ENCODE data around the gene ZSCAN23.
"Not testable (repeated sequence)": the region's sequence is repeated elsewhere in the genome, so short reads cannot be mapped to it uniquely, and the experiment has no call there.

Gene ZSCAN23

DNA sequence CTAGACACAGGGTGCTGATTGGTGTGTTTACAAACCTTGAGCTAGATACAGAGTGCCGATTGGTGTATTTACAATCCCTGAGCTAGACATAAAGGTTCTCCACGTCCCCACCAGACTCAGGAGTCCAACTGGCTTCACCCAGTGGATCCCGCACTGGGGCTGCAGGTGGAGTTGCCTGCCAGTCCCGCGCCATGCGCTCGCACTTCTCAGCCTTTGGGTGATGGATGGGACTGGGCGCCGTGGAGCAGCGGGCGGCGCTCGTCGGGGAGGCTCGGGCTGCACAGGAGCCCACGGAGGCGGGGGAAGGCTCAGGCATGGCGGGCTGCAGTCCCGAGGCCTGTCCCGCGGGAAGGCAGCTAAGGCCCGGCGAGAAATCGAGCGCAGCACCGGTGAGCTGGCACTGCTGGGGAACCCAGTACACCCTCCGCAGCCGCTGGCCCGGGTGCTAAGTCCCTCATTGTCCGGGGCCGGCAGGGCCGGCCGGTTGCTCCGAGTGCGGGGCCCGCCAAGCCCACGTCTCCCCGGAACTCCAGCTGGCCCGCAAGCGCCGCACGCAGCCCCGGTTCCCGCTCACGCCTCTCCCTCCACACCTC lies 26.0 kb upstream of the ZSCAN23 start:
- not testable (repeated sequence) for H3K4me3 ChIP-seq (ENCODE audit: low read length); H3K27me3 ChIP-seq (ENCODE audit: control insufficient read depth, insufficient read depth, low read length)

DNA sequence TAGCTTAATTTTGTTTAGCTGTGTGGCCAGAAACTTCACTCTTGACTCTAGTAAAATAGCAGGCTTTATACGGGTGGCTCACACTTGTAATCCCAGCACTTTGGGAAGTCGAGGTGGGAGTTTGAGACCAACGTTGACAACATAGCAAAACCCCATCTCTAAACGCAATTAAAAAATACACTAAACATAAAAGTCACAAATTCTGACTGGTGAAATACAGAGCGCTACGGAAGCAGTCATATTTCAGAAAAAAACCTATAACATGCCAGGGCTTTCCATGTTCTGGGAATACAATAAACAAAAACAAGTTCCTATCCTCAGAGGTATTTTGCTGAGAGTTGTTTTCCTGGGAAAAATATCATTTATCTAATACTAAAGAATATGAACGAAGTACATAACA lies 24.8 kb upstream of the ZSCAN23 start:
- Histone ChIP-seq H3K27me3 (ENCODE audit: control insufficient read depth, insufficient read depth, low read length) (no peaks in the 10 kb centered on the region), H3K36me3 (ENCODE audit: control insufficient read depth, insufficient read depth, low read length) (no peaks in the 10 kb centered on the region), H3K4me3 (ENCODE audit: low read length) (no peak overlapping the region), H3K4me1 (ENCODE audit: control insufficient read depth, insufficient read depth, low read length) (no peaks in the 10 kb centered on the region), H3K9ac (ENCODE audit: low read length) (no peak overlapping the region), H3K27ac (ENCODE audit: low read depth, low read length) (no peak overlapping the region)

More for the DNA sequence above, 26.0 kb upstream of the ZSCAN23 start:
- not testable (repeated sequence) for H3K36me3 ChIP-seq (ENCODE audit: control insufficient read depth, insufficient read depth, low read length); H3K27ac ChIP-seq (ENCODE audit: low read depth, low read length); H3K9ac ChIP-seq (ENCODE audit: low read length); H3K4me1 ChIP-seq (ENCODE audit: control insufficient read depth, insufficient read depth, low read length)

DNA sequence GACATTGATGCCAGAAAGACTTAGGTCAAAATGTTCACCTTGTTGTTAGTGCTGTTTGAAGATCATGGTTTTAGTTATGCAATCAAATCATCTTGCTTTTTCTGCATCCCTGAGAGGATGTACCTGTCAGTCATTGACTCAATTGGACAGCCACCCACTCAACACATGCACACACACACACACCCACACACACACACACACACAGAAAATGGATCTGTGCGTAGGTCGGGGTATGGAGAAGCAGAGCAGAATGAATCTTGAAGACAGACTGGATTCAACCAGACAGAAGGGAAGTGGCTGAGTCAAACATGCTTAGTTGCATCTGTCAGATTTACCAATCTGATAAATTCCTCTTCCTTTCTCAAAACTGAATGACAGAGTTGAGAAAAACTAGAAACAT lies 19.1 kb upstream of the ZSCAN23 start:
- Histone ChIP-seq H3K36me3 (ENCODE audit: control insufficient read depth, insufficient read depth, low read length) (no peaks in the 10 kb centered on the region), H3K27ac (ENCODE audit: low read depth, low read length) (no peak overlapping the region), H3K27me3 (ENCODE audit: control insufficient read depth, insufficient read depth, low read length) (peaks cover 4% of the 10 kb centered on the region), H3K9ac (ENCODE audit: low read length) (no peak overlapping the region), H3K4me1 (ENCODE audit: control insufficient read depth, insufficient read depth, low read length) (no peaks in the 10 kb centered on the region), H3K4me3 (ENCODE audit: low read length) (no peak overlapping the region)

DNA sequence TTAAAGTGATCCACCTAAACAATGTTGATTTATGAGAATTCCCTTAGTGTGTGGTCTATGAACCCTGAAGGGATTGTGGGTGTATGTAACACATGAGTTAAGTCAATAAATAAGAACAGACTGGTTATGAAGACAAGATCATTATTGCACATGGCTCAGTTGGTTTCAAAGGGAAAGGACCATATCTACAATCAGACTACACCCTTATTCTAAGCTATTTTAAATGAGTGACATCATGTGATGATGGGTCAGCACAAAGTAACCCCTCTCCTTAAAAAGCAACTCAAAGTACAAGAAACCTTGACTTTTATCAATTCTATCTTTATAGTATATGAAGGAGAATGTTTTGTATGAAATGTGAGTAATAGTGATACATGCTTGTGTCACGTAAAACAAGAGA lies 15.3 kb upstream of the ZSCAN23 start:
- H3K27ac ChIP-seq (ENCODE audit: low read depth, low read length), result no peak overlapping the region
- H3K9ac ChIP-seq (ENCODE audit: low read length), result no peak overlapping the region
- H3K4me3 ChIP-seq (ENCODE audit: low read length), result no peak overlapping the region
- H3K36me3 ChIP-seq (ENCODE audit: control insufficient read depth, insufficient read depth, low read length), result no peaks in the 10 kb centered on the region
- H3K4me1 ChIP-seq (ENCODE audit: control insufficient read depth, insufficient read depth, low read length), result no peaks in the 10 kb centered on the region
- peaks cover 4% of the 10 kb centered on the region for H3K27me3 ChIP-seq (ENCODE audit: control insufficient read depth, insufficient read depth, low read length)

DNA sequence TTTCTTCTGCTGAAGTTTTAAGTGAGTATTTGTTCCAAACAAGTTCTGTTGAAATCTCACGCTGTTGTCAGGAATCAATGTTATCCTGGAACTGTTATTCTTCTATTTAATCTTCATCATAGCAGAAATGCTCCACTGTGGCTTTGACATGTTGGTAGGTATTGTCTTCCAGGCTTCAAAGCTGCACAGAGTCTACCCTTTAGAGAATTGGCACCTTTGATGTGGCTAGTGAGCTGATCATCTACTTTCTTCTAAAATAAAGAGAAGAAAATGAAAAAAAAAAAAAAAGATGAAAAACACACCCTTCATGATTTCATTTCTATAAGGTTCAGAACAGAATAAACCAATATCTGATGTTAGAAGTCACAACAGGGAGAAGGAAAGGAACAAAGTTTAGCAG lies 5.8 kb upstream of the ZSCAN23 start:
- no peaks in the 10 kb centered on the region for H3K4me1 ChIP-seq (ENCODE audit: control insufficient read depth, insufficient read depth, low read length)

DNA sequence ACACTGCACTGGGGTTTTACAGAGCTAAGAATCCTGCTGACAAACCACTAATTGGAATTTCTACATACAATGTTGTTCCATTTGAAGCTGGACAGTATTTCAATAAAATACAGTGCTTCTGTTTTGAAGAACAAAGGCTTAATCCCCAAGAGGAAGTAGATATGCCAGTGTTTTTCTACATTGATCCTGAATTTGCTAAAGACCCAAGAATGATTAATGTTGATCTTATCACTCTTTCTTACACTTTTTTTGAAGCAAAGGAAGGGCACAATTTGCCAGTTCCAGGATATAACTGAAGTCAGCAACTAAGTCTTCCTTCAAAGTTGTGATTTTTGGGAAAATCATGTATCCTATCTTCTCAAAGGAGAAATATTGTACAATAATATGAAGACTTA lies 4.2 kb upstream of the ZSCAN23 start:
- not testable (repeated sequence) for H3K27ac ChIP-seq (ENCODE audit: low read depth, low read length); H3K9ac ChIP-seq (ENCODE audit: low read length); H3K27me3 ChIP-seq (ENCODE audit: control insufficient read depth, insufficient read depth, low read length); H3K4me3 ChIP-seq (ENCODE audit: low read length); H3K36me3 ChIP-seq (ENCODE audit: control insufficient read depth, insufficient read depth, low read length); H3K4me1 ChIP-seq (ENCODE audit: control insufficient read depth, insufficient read depth, low read length)

More for the DNA sequence above, 5.8 kb upstream of the ZSCAN23 start:
- H3K4me3 ChIP-seq (ENCODE audit: low read length), result no peak overlapping the region
- no peak overlapping the region for H3K27ac ChIP-seq (ENCODE audit: low read depth, low read length)
- no peak overlapping the region for H3K9ac ChIP-seq (ENCODE audit: low read length)
- peaks cover 4% of the 10 kb centered on the region for H3K27me3 ChIP-seq (ENCODE audit: control insufficient read depth, insufficient read depth, low read length)
- no peaks in the 10 kb centered on the region for H3K36me3 ChIP-seq (ENCODE audit: control insufficient read depth, insufficient read depth, low read length)

DNA sequence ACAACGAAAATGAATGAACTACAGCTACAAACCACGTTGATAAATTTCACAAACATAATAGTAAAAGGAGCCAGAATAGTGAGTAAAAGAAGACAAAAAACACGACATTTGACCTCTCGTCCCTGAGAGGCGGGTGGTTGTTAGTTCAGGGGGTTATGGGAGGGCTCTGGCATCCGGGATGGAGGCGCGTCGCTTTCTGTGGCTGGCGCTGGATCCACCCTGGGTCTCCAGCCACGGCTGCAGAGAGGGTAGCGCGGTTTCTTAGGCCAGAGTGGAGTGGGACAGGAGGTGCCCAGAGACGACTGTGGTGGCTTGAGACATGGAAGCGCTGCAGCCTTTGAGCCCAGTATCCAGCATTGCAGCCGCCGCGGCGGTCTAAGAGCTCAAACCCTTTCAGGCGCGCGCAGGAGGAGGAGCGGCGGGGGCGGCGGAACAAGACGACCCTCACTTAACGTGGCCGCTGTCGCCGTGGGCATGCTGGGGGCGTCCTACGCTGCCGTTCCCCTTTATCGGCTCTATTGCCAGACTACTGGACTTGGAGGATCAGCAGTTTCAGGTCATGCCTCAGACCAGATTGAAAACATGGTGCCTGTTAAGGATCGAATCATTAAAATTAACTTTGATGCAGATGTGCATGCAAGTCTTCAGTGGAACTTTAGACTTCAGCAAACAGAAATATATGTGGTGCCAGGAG lies 3.7 kb upstream of the ZSCAN23 start:
- H3K36me3 ChIP-seq (ENCODE audit: control insufficient read depth, insufficient read depth, low read length), result no peaks in the 10 kb centered on the region
- no peaks in the 10 kb centered on the region for H3K4me1 ChIP-seq (ENCODE audit: control insufficient read depth, insufficient read depth, low read length)
- peak overlapping the region; percentile 35 for H3K4me3 ChIP-seq (ENCODE audit: low read length)
- peaks cover 4% of the 10 kb centered on the region for H3K27me3 ChIP-seq (ENCODE audit: control insufficient read depth, insufficient read depth, low read length)
- no peak overlapping the region for H3K9ac ChIP-seq (ENCODE audit: low read length)
- no peak overlapping the region for H3K27ac ChIP-seq (ENCODE audit: low read depth, low read length)

DNA sequence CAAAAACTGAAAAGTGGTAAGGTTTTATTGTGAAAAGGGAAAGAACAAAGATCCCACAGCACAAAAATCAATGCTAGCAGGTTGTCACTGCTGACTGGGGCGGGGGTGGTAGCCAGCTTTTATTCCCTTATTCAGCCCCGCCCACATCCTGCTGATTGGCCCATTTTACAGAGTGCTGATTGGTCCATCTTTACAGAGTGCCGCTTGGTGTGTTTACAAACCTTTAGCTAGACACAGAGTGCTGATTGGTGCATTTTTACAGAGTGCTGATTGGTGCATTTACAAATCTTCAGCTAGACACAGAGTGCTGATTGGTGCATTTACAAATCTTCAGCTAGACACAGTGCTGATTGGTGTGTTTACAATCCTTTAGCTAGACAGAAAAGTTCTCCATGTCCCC lies 1.5 kb upstream of the ZSCAN23 start:
- H3K4me3 ChIP-seq (ENCODE audit: low read length); H3K27ac ChIP-seq (ENCODE audit: low read depth, low read length); H3K36me3 ChIP-seq (ENCODE audit: control insufficient read depth, insufficient read depth, low read length); H3K9ac ChIP-seq (ENCODE audit: low read length); H3K4me1 ChIP-seq (ENCODE audit: control insufficient read depth, insufficient read depth, low read length); H3K27me3 ChIP-seq (ENCODE audit: control insufficient read depth, insufficient read depth, low read length): not testable (repeated sequence)

DNA sequence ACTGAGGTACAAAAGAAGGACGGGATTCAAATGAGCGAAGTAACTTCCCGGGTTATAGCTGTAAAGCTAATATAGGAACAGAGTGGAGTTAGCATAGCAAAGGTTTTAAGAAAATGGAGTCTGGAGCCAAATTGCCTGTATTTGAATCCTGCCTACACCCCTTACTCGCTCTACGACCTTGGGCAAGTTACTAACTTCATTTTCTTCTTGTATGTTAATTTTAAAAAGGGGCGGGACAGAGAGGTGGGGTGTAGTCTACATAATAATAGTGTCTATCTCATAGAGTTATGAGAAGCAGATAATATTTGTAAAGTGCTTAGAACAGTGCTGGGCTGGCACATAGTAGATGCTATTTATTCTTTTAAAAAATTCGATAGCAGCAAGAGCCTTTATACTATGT lies 705 bp downstream of the ZSCAN23 start:
- H3K4me1 ChIP-seq (ENCODE audit: control insufficient read depth, insufficient read depth, low read length), result no peaks in the 10 kb centered on the region
- H3K27ac ChIP-seq (ENCODE audit: low read depth, low read length), result no peak overlapping the region
- peak overlapping the region; percentile 93 for H3K4me3 ChIP-seq (ENCODE audit: low read length)
- peaks cover 3% of the 10 kb centered on the region for H3K36me3 ChIP-seq (ENCODE audit: control insufficient read depth, insufficient read depth, low read length)
- no peak overlapping the region for H3K9ac ChIP-seq (ENCODE audit: low read length)
- peaks cover 4% of the 10 kb centered on the region for H3K27me3 ChIP-seq (ENCODE audit: control insufficient read depth, insufficient read depth, low read length)

DNA sequence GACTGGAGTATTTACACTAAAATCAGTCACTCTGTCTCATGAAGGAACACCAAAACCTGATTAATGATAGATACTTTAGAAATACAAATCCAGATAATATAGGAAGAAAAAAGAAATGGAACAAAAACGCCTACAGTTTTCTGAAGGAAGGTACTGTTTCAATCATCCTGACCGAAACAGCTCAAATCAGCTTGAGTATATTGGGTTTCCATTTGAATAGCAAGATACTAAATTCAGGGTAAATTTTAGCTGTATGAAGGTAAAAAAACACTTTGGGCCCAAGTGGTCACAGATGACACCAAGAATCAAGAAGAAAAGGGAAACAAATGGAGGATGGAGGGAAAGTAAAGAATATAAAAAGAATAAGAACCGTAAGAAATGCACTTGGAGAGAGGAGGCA lies 6.9 kb downstream of the ZSCAN23 start:
- Histone ChIP-seq H3K36me3 (ENCODE audit: control insufficient read depth, insufficient read depth, low read length) (peaks cover 3% of the 10 kb centered on the region), H3K4me3 (ENCODE audit: low read length) (no peak overlapping the region), H3K4me1 (ENCODE audit: control insufficient read depth, insufficient read depth, low read length) (no peaks in the 10 kb centered on the region), H3K27me3 (ENCODE audit: control insufficient read depth, insufficient read depth, low read length) (no peaks in the 10 kb centered on the region), H3K27ac (ENCODE audit: low read depth, low read length) (no peak overlapping the region), H3K9ac (ENCODE audit: low read length) (no peak overlapping the region)

DNA sequence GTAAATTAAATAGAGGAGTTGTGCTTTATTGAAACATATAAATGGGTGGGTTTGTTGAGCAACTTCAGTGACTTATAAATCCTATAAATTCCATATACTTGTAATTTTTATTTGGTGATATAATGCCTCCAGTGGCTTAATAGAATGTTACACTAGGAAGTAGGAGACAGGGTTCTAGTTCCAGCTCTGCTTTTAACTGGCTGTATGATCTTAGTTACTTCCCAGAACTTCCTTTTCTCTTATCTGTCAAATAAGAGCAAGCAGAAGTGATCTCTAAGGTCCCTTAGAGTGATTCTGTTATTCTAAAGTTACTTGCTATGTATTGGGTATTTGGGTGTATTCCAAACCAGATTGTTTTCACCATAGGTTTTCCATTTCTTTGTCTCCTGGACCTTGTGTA lies 10.2 kb downstream of the ZSCAN23 start:
- Histone ChIP-seq H3K4me1 (ENCODE audit: control insufficient read depth, insufficient read depth, low read length) (no peaks in the 10 kb centered on the region), H3K27ac (ENCODE audit: low read depth, low read length) (no peak overlapping the region), H3K27me3 (ENCODE audit: control insufficient read depth, insufficient read depth, low read length) (no peaks in the 10 kb centered on the region), H3K4me3 (ENCODE audit: low read length) (no peak overlapping the region), H3K9ac (ENCODE audit: low read length) (no peak overlapping the region), H3K36me3 (ENCODE audit: control insufficient read depth, insufficient read depth, low read length) (no peaks in the 10 kb centered on the region)

DNA sequence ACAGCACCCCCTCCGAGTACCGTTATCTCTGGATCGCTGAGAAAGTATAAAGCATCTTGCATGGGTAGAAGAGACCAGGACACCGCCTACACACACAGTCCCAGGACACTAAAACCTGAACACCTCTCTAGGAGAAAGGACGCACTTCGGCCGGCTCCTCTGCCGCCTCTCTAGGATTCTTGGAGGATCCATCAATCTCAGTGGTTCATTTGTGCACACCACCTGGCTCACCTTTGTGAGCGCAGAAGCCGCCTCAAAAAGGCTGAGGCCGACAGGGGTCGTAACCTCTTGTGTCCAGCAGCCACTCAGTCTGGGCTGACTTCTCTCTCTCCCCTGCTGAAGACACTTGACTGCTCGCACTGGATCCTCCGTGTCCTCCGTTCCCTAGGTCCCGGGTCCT lies 13.5 kb downstream of the ZSCAN23 start:
- Histone ChIP-seq H3K9ac (ENCODE audit: low read length) (no peak overlapping the region), H3K36me3 (ENCODE audit: control insufficient read depth, insufficient read depth, low read length) (no peaks in the 10 kb centered on the region), H3K27me3 (ENCODE audit: control insufficient read depth, insufficient read depth, low read length) (no peaks in the 10 kb centered on the region), H3K4me3 (ENCODE audit: low read length) (no peak overlapping the region), H3K4me1 (ENCODE audit: control insufficient read depth, insufficient read depth, low read length) (no peaks in the 10 kb centered on the region), H3K27ac (ENCODE audit: low read depth, low read length) (no peak overlapping the region)

DNA sequence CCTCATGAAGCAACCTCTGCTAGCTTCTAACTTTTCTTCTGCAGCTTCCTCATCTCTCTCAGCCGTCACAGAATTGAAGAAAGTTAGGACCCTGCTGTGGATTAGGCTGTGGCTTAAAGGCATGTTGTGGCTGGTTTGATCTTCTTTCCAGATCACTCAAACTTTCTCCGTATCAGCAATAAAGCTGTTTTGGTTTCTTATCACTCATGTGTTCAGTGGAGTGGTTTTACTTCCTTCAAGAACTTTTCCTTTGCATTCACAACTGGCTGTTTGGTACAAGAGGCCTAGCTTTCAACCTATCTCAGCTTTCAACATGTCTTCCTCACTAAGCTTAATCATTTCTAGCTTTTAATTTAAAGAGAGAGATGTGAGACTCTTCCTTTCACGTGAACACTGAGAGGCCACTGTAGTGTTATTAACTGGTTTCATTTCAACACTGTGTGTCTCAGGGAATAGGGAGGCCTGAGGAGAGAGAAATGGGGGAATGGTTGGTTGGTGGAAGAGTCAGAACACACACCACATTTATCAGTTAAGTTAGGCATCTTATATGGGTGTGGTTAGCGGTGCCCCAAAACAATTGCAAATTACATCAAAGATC lies 17.2 kb downstream of the ZSCAN23 start:
- no peaks in the 10 kb centered on the region for H3K4me1 ChIP-seq (ENCODE audit: control insufficient read depth, insufficient read depth, low read length)
- H3K27ac ChIP-seq (ENCODE audit: low read depth, low read length), result no peak overlapping the region
- H3K27me3 ChIP-seq (ENCODE audit: control insufficient read depth, insufficient read depth, low read length), result no peaks in the 10 kb centered on the region
- H3K36me3 ChIP-seq (ENCODE audit: control insufficient read depth, insufficient read depth, low read length), result no peaks in the 10 kb centered on the region
- H3K9ac ChIP-seq (ENCODE audit: low read length), result no peak overlapping the region
- no peak overlapping the region for H3K4me3 ChIP-seq (ENCODE audit: low read length)

Data from rectal smooth muscle tissue (tissue), 1 donor.